Panc1 (cell line): ENCODE measurements around the gene VN1R5. TPM values are rescaled to one million over a fixed set of nuclear protein-coding genes. Genes with fewer than 3 reads are reported as not detected.
"Not testable (repeated sequence)": the region's sequence is repeated elsewhere in the genome, so short reads cannot be mapped to it uniquely, and the experiment has no call there.

Experiments used
- ATAC-seq: fragments of 200-7000 bp; cut with Tn5 transposase; 2 replicates; pipeline ENCODE4 v1.9.1; 2020; ENCODE audit warnings: mild to moderate bottlenecking, moderate library complexity
- Bru-seq: library from RNA; stranded (reverse); fragments of 400-500 nt; gene quantifications from one replicate; lab custom pipeline; 2021; lab: Mats Ljungman, UMichigan
- BruChase-seq, 2 experiments: library from RNA; stranded (reverse); fragments of 400-500 nt; gene quantifications; one replicate each; lab custom pipeline; 2021; lab: Mats Ljungman, UMichigan
- BruUV-seq: library from RNA; stranded (reverse); fragments of 400-500 nt; replicated peaks from 2 replicates; lab custom pipeline; 2021; lab: Mats Ljungman, UMichigan
- CTCF ChIA-PET: fragments of 300-600 bp; sonication (Branson Sonifier 250); formaldehyde crosslinking; loops from one replicate; lab custom pipeline; 2022; ENCODE audit warnings: antibody characterized with exemption; lab: Charles Lee
- POLR2A ChIA-PET: fragments of 300-600 bp; sonication (Branson Sonifier 250); formaldehyde crosslinking; loops from one replicate; lab custom pipeline; 2022; ENCODE audit warnings: antibody characterized with exemption; lab: Charles Lee
- DNase-seq: peaks from one replicate; pipeline ENCODE4 v3.0.0-alpha.2; 2010; ENCODE audit warnings: low read depth, low spot score
- H3K27ac ChIP-seq: 2 replicates; pipeline ENCODE4 v1.5.1; 2011; ENCODE audit warnings: mild to moderate bottlenecking, low read length, inconsistent platforms
- H3K27me3 ChIP-seq: fragments of 200-500 bp; sonication (Bioruptor generic); 2 replicates; pipeline ENCODE4 v1.6.0; 2014; ENCODE audit warnings: low read length, inconsistent platforms; ENCODE audit not compliant: control insufficient read depth, insufficient read depth
- H3K36me3 ChIP-seq: fragments of 200-500 bp; sonication (Bioruptor generic); 2 replicates; pipeline ENCODE4 v1.5.1; 2014; ENCODE audit warnings: inconsistent platforms, mild to moderate bottlenecking, low read length, moderate library complexity; ENCODE audit not compliant: control insufficient read depth, insufficient read depth
- H3K4me1 ChIP-seq: 2 replicates; pipeline ENCODE4 v1.5.1; 2011; ENCODE audit warnings: inconsistent platforms, mild to moderate bottlenecking, low read length, moderate library complexity; ENCODE audit not compliant: control insufficient read depth, insufficient read depth
- H3K4me3 ChIP-seq, 2 experiments: 2 replicates each; pipeline ENCODE4 v1.5.1; 2011 to 2012; ENCODE audit warnings: low read depth in 2 of 2, low read length in 2 of 2, mild to moderate bottlenecking in 2 of 2, inconsistent platforms in 1 of 2, moderate library complexity in 1 of 2
- H3K9me3 ChIP-seq: fragments of 200-500 bp; sonication (Bioruptor generic); 2 replicates; pipeline ENCODE4 v1.5.1; 2014; ENCODE audit warnings: low read depth, mild to moderate bottlenecking, inconsistent platforms, low read length, moderate library complexity; ENCODE audit not compliant: control insufficient read depth, insufficient read depth
- POLR2AphosphoS5 ChIP-seq: IDR thresholded peaks from 2 replicates; pipeline ENCODE4 v1.6.1; 2012; ENCODE audit warnings: mild to moderate bottlenecking, low read depth, low read length, moderate library complexity
- SIN3A ChIP-seq: IDR thresholded peaks from 2 replicates; pipeline ENCODE4 v1.6.1; 2012; ENCODE audit warnings: low read depth, mild to moderate bottlenecking, low read length, moderate library complexity, borderline replicate concordance; ENCODE audit not compliant: insufficient read depth
- TCF7L2 ChIP-seq: IDR thresholded peaks from 2 replicates; pipeline ENCODE4 v1.6.1; 2011; ENCODE audit warnings: mild to moderate bottlenecking, low read depth, low read length, inconsistent platforms
- in situ Hi-C: cut with HindIII; loops from 2 replicates; pipeline ENCODE4 v1.10.0; 2016; ENCODE audit warnings: low sequenced_read_pairs, low pct_unique_long_range_greater_than_20kb
- intact Hi-C: fragments of 100-400 bp; cut with micrococcal nuclease; formaldehyde crosslinking; loops from one replicate; pipeline ENCODE4 v1.10.0; 2022; ENCODE audit not compliant: unreplicated experiment
- long read RNA-seq: library from polyadenylated mRNA; unstranded; transcript quantifications from one replicate; pipeline ENCODE4 v2.0.0, GENCODE V29; 2021; ENCODE audit not compliant: unreplicated experiment
- polyA plus RNA-seq: library from polyadenylated mRNA; unstranded; fragments of >200 nt; gene quantifications from one replicate; pipeline ENCODE4 v1.2.1, GENCODE V29; 2012; ENCODE audit warnings: missing spikeins; ENCODE audit not compliant: insufficient read length
- total RNA-seq: library from RNA; stranded (reverse); gene quantifications from one replicate; pipeline ENCODE4 v1.2.1, GENCODE V29; 2021; ENCODE audit not compliant: unreplicated experiment
- TF ChIP-seq, protein P1 (sequence below), 2 experiments: IDR thresholded peaks; 2 replicates each; pipeline ENCODE4 v1.6.1; 2011 to 2012; ENCODE audit warnings: low read depth in 2 of 2, control low read depth in 1 of 2, low read length in 1 of 2, mild to moderate bottlenecking in 1 of 2, moderate library complexity in 1 of 2; ENCODE audit not compliant: insufficient read depth in 1 of 2
- TF ChIP-seq, protein P2 (sequence below): fragments of 450-650 bp; IDR thresholded peaks from 2 replicates; pipeline ENCODE4 v1.5.1; 2017; ENCODE audit warnings: mild to moderate bottlenecking

The VN1R5 gene
- not detected for total RNA-seq
- not detected for polyA plus RNA-seq
- Bru-seq, nascent RNA, result not detected
- not detected for BruChase-seq, experiment 1, labeled RNA remaining after a 2-hour chase
- BruChase-seq, experiment 2, labeled RNA remaining after a 6-hour chase, result not detected
- long read RNA-seq, result 0 reads

DNA sequence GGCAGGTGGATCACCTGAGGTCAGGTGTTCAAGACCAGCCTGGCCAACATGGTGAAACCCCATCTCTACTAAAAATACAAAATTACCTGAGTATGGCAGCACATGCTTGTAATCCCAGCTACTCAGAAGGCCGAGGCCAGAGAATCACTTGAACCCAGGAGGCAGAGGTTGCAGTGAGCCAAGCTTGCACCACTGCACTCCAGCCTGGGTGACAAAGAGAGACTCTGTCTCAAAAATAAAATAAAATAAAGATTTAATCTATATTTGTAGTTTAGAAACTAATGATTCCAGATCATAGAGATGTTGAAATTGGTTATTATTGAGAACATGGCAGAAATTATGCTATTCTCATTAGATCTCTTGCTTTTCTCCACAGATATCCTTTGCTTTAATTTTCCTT is at the start of gene VN1R5:
VN1R5 (plus strand) TSS at position 301 of the 400 bp plus-strand sequence.
- H3K36me3 ChIP-seq, intact Hi-C loops, H3K27ac ChIP-seq, POLR2A ChIA-PET, H3K27me3 ChIP-seq, BruUV-seq, CTCF ChIA-PET, in situ Hi-C loops, H3K4me3 ChIP-seq, H3K9me3 ChIP-seq, DNase-seq, H3K4me1 ChIP-seq, ATAC-seq: not testable (repeated sequence)

DNA sequence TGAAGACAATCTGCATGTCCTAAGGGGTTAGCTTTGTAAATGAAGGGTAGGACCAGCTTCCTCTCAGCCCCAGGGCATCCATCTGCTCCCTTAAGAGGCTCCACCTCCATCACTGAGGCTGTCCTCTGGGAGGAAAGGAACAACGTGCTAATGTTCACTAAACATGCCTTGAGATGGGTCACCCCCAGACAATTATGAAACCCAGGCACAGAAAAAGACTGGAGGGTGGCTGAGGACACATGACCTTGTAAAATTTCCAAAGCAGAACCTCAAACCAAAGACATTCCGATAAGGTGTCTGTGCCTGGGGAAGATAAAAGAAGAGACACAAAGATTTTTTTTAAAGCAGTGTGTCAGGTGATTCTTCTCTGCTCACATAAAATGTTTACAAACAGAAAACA is 46.5 kb upstream of the VN1R5 start:
- CTCF ChIA-PET, result no interaction called here

More for the DNA sequence above, 46.5 kb upstream of the VN1R5 start:
- POLR2A ChIA-PET, result no interaction called here
- H3K4me1 ChIP-seq, result peaks cover 18% of the 10 kb centered on the region
- no peak for ATAC-seq
- no peaks in the 10 kb centered on the region; the same call in 1 of the 2 replicates for H3K9me3 ChIP-seq
- TF ChIP-seq TCF7L2, result no peak
- TF ChIP-seq, protein P1, sequence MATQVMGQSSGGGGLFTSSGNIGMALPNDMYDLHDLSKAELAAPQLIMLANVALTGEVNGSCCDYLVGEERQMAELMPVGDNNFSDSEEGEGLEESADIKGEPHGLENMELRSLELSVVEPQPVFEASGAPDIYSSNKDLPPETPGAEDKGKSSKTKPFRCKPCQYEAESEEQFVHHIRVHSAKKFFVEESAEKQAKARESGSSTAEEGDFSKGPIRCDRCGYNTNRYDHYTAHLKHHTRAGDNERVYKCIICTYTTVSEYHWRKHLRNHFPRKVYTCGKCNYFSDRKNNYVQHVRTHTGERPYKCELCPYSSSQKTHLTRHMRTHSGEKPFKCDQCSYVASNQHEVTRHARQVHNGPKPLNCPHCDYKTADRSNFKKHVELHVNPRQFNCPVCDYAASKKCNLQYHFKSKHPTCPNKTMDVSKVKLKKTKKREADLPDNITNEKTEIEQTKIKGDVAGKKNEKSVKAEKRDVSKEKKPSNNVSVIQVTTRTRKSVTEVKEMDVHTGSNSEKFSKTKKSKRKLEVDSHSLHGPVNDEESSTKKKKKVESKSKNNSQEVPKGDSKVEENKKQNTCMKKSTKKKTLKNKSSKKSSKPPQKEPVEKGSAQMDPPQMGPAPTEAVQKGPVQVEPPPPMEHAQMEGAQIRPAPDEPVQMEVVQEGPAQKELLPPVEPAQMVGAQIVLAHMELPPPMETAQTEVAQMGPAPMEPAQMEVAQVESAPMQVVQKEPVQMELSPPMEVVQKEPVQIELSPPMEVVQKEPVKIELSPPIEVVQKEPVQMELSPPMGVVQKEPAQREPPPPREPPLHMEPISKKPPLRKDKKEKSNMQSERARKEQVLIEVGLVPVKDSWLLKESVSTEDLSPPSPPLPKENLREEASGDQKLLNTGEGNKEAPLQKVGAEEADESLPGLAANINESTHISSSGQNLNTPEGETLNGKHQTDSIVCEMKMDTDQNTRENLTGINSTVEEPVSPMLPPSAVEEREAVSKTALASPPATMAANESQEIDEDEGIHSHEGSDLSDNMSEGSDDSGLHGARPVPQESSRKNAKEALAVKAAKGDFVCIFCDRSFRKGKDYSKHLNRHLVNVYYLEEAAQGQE (IDR thresholded peaks at IDR 0.05; ENCODE audit: insufficient read depth in 1 of 2, low read depth in 2 of 2, low read length in 1 of 2), result no peak
- TF ChIP-seq, protein P2, sequence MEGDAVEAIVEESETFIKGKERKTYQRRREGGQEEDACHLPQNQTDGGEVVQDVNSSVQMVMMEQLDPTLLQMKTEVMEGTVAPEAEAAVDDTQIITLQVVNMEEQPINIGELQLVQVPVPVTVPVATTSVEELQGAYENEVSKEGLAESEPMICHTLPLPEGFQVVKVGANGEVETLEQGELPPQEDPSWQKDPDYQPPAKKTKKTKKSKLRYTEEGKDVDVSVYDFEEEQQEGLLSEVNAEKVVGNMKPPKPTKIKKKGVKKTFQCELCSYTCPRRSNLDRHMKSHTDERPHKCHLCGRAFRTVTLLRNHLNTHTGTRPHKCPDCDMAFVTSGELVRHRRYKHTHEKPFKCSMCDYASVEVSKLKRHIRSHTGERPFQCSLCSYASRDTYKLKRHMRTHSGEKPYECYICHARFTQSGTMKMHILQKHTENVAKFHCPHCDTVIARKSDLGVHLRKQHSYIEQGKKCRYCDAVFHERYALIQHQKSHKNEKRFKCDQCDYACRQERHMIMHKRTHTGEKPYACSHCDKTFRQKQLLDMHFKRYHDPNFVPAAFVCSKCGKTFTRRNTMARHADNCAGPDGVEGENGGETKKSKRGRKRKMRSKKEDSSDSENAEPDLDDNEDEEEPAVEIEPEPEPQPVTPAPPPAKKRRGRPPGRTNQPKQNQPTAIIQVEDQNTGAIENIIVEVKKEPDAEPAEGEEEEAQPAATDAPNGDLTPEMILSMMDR, result no peak
- TF ChIP-seq SIN3A, result no peak
- no peak for TF ChIP-seq POLR2AphosphoS5
- H3K4me3 ChIP-seq, result peak overlapping the region; percentile 70 to 92
- DNase-seq, result no peak
- BruUV-seq, result TSS peak; percentile 79
- intact Hi-C loops (no loop called here), in situ Hi-C loops (no loop called here)
- no peaks in the 10 kb centered on the region for H3K36me3 ChIP-seq
- peaks cover 2% of the 10 kb centered on the region; the same call in 1 of the 2 replicates for H3K27me3 ChIP-seq
- H3K27ac ChIP-seq, result peak overlapping the region; percentile 81
